ENCODE results near the gene MYO1G.

Gene MYO1G

DNA sequence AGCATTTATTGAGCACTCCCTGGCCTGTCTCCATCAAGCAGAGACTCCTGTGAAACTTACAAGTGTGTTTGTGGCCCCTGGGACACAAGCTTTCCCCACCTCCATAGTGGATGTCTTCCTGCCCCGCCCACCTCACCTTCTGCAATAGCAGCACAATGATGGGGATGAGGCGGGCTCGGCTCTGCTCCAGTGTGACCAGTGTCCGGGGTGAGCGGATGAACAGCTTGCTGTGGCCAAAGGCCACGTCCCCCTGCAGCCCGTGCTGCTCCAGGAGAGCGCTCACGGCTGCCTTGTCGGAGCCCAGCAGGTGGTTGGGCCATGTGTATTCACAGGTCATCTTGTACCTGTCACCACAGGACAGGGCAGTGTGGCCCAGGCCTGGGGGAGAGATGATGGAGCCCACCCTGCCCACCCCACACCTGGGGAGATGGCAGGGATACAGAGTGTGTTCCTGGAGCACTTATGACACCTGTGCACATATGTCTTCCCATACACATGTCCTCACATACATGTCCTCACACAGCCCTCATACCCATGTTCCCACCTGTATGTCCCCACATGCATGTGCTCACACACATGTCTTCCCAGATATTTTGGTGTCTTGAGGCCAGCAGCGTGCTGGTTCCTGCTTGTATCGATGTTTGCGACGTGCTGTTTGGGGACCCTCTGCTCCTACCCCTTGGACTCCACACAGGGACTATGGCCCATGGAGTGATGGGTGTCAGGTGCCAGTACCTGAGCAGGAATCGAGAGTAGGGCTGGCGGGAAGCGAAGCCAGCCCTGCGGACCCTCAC, 12.7 kb downstream of the MYO1G start:
- peak; percentile 5 for DNase-seq

DNA sequence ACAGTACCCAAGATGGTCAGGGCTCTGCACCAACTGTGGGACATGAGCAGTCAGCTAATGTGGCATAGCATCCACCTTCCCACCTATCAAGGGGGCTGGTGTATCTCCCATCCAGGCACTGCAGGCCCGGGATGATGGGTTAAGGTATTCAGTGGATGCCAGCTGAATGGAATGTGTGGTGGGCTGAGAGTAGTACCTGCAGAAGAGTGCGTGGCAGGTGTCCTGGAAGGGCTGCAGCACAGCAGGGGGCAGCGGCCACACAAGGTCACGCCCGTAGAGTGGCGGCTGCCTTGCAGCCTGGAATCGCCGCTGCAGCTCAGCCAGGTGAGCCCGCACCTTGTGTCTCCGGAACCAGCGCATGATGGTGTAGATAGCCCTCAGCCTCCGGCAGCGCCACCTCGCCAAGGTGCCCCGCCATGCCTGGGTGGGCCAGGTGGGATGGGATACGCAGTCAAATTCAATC, 13.3 kb downstream of the MYO1G start:
- DNase-seq, result no peak

DNA sequence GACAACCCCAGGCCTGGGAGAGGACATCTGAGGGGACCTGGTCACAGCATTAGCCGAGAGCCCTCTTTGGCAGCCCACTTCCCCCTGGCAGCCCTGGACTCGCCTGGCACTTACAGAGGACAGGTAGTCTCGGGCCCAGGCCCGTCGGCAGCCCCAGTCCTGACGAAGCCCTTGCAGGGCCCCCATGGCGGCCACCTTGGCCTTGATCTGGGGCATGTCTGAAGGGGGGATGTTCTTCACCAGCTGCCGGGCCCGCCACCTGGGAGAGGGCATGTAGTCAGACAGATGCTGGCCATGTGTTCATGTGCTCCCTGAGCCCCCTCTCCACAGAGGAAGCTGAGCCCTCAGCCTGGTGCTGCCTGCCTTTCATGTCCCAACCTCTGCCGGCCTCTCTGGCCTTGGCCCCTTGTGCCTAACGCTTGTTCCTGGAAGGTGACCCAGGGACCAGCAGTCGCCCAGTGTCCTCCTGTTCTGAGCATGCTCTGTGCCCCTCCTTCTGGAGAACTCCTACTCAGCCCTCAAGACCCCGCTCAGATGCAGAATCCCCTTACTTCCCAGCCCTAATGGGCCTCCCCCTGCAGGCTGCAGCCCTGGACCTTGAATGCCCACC, 13.9 kb downstream of the MYO1G start:
- peak; percentile 11 for DNase-seq

- peak; percentile 56 for DNase-seq
These were observed 14.4 kb downstream of the MYO1G start for GRCh38 chr7:44964384-44964830.

- peak; percentile 3 for DNase-seq
These were observed 15.2 kb downstream of the MYO1G start for GRCh38 chr7:44963364-44964290.

DNA sequence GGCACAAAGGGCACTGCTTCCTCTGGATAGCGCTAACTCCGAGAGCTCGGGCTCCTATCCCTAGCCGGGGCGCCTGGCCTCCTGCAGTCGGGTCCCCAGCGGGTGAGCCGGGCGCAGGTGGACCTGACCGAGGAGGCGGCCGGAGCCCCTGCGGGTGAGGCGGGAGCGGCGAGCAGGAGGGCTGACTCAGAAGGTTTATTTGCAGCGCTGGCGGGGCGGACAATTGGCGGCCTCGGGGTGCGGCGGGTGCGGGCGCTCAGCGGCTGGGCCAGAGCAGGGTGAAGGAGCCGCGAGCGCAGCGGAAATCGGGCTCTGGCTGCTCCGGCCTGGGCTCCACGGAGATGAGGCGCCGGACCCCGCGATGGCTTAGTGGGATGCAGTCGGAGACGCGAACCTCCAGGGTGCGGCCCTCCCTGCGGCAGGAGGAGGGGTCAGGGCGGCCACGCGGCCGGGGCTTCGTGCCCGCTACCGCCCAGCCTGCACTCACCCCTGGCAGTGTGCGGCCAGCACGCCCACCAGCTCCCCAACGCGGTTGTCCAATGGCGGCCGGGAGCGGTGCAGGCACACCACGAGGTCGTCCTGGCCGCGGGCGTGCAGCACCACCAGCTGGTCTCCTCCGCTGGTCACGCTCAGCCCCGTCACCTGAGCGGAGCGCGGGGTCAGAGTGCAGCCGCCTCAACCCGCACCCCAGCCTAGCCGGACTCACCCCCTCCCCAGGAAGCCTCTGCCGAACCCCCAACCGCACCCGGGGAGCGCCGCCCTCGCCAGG, 16.1 kb downstream of the MYO1G start:
- peak; percentile 6 for DNase-seq

DNA sequence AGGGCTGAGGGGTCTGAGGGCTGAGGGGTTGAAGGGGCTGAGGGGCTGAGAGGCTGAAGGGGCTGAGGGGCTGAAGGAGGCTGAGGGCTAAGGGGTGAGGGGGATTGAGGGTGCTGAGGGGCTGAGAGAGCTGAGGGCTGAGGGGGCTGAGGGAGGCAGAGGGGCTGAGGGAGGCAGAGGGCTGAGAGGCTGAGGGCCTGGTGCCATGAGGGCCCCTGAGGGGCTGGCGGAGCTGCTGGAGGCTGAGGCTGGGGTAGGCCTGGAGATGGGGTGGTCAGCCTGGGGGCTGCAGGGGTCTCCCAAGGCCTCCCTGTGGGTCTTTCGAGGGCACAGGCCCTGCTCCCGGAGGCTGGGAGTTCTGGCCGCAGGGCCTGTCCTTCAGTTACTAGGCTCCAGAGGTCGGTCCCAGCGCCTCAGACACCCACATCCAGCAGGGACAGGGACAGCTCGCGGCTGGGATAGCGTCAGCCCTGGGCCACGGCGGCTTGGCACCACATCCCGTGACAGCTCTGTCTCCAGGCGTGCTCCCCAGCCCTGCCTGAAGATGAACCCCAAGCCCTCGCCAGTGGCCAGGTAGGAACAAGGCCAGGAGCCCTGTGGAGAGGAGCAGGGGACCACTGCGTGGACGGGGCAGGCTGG, 16.9 kb downstream of the MYO1G start:
- DNase-seq, result peak; percentile 29

DNA sequence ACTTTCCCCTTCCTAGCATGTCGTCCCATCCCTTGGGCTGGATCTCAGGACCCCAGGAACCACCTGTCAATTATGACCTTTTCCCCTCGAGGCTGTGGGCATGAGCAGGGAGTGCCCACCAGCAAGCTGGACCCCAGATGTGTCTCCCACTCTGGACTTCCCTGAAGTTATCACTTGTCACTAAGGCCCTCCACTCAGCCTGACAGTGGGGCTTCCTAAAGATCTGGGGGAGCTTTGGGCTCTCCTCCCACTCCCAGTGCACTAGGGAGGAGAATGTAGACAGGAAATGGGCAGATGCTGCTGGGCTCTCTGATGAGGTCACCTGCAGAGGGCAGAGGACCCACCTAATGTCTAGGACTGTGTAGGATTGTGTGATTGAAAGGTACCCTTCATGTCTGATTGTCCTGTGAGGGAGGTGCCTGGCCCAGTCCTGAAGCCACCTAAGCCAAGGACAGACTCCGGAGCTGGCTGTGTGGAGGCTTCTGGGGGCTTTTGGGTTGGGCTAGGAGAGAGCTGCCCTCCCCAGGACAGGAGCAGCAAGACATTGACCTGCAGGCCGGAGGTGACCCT, 18.7 kb downstream of the MYO1G start:
- DNase-seq, result peak; percentile 18

DNA sequence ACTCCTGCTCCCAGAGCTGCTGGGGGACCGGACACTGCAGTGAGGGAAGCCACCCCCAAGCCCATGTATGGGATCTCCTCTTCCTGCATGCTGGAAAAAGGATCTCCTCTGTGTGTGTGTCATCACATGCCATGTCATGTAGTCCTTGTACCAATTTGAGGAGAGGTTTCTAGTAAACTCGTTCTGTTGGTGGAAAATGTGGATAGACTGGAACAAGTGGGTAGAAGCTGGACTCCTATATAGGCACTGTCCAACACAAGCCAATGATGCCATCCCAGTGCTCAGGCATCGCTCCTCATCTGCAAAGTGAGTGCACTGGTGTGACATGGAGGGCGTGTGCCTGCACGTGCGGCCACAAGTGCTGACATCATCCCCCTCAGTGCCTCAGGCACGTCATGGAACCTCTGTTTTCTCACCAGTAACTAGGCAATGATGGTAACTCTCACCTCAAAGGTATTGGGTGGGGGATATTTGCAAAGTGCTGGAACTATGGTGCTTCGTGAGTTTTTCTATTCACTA, 19.3 kb downstream of the MYO1G start:
- peak; percentile 56 for DNase-seq

- no peak for DNase-seq
These were observed 20.0 kb downstream of the MYO1G start for GRCh38 chr7:44958645-44959344.

DNA sequence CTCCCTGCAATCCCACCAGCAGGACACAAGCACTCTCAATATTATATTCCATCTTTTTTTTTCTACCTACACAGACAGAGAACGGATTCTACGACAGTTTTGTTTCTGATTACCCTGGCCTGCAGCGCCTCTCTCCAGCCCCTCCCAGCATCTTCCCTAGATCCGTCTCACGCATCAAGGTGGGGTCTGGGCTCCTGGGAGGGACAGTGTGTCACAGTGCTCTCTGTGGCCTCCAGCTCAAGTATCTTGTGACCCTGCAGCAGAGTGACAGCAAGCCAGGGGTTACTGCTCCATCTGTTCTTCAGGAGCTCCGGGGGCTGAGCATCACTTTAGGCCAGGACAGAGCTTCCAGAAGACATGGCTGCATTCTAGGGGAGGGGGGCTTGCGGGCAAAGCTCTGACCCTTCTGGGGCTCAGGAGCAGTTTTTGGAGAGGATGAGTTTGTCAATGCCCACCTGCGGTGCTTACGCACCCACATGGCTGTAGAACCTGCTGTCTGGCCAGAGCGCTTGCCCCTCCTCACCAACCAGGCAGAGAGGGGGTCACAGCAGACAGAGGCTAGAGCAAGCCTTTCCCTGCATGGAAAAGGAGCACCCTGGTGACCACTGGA, 22.6 kb downstream of the MYO1G start:
- DNase-seq, result no peak

- DNase-seq, result no peak
These were observed 23.1 kb downstream of the MYO1G start for GRCh38 chr7:44955733-44956132.

DNA sequence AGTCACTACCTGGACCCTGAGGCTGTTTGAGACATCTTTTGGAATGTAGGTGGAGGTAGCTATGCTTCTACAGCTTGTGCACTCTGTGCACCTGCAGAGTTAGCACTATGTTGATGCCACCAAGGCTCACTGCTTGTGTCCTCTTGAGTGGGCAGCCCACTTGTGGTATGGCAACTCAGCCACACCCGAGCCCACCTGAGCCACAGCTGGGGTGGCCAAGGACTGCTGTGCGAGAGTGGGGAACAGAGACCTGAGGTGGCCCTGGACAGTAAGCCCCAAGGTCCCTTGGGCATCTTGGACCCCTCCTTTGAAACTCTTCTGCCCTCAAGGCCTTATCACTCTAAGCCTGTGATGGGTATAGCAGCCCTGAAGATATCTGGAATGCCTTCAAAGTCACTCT, 25.7 kb downstream of the MYO1G start:
- no peak for DNase-seq

DNA sequence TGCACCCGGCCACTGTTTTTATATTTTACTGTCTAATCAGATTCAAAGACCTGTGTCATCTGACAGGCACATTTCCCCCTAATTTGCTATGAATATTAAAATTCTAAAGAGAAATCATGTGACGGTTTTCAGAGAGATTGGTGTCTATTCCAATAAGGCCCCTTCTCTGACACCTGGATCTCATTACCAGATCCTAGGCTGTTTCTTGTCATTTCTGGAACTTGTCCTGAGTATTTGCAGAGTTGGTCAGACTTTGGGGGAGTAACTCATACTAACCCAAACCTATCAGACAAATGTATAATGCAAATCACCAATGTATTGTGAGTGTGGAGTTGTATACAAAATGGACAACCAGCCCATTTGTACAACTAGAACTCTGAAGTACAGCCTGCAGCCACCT, 29.5 kb downstream of the MYO1G start:
- no peak for DNase-seq

- DNase-seq, result no peak
These were observed 33.3 kb downstream of the MYO1G start for GRCh38 chr7:44945479-44945878.

DNA sequence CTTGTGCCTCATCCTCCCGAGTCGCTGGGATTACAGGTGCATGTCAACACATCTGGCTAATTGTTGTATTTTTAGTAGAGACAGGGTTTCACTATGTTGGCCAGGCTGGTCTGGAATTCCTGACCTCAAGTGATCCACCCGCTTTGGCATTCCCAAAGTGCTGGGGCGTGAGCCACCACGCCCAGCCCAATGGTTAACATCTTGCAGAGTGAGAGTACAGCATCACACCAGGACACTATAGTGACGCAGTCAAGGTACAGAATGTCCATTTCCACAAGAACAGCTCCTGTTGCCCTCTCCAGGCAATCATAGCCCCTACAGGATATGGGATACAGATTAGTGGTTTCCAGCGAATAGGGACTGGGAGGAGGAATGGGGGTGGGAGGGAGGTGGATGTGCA, 34.0 kb downstream of the MYO1G start:
- DNase-seq, result no peak

- no peak for DNase-seq
These were observed 35.2 kb downstream of the MYO1G start for GRCh38 chr7:44943631-44944030.

DNA sequence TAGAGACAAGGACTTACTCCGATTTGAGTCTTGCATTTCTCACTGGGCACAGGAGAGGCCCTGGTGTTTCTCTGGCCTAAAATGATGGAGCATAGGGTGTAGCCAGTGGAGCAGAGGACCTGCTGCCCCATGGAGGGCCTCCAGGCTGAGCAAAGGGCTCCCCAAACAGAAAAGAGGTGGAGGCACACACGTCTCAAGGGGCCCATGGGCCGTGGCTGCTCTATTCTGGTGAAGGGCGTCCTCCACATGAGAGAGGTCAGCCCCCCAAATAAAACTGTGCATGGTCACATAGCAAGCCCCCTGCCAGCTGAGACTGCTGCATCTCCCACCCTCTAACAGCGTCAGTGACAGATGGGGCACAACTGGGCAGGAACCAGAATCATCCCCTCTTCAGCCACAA, 41.4 kb downstream of the MYO1G start:
- no peak for DNase-seq

DNA sequence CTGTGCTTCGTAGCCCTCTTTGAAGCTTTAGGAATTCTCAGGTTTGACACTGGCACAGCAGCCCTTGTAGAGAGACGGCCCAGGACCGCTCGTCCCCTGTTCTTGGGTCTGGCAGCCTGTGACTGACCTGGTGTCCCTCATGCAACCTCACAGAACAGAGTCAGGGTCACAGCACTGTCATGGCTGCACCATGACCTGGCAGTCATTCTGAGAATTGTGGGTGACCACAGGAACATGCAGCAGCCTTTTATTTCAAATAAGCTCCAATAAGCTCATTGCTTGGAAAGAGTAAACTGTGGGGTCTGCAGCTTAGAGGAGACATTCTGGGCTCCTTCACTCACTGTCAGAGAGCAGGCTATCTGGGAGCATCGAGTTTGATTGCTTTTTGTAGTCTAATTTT, 42.5 kb downstream of the MYO1G start:
- no peak for DNase-seq

DNA sequence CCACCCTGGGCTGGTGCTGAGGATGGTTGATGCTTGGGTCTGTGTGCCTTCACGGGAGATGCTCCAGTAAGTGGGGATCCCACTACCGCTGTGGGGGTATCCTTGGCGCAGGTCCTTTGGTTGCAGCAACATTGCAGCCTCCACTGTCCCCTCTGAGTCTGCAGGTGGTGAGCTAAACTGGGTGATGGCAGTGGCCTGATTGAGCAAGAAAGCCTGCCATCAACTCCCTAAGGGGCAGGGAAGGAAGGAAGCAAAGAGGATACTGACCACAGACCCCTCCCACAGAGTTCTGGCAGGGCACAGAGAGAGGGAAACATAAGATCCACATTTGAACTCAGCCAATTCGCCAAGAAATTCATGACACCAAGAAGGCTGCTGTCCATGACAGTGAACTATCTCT, 43.2 kb downstream of the MYO1G start:
- DNase-seq, result peak; percentile 39
